NCI-H1694 (cell line): ENCODE measurements around the gene KDM4F.

Experiments
- DNase-seq: peaks from one replicate; lab custom pipeline; 2025; lab: John Stamatoyannopoulos, UW

The KDM4F gene

GRCh38 chr11:95091663-95092180 is 42.5 kb downstream of the KDM4F start:
- DNase-seq, result no peak

- DNase-seq, result no peak
Measured at GRCh38 chr11:95092549-95093324, 43.5 kb downstream of the KDM4F start.

DNA sequence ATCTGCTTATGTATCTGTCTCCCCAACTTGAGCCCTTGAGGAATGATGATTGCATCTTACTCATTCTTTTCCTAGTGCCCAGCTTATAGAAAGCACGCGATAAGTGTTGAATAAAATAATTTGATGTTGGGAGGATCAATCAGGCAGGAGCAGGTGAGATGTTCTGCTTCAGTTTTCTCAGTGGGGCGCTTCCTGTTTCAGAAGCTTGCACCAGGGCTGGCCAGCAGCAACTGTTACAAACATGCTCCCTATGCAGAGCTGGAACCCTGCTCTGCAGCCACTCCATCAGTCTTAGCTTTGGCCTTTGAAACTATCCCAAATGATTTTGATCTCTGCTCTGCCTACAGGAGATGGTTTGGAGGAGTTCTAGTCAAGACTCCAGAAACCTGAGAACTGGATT is 44.3 kb downstream of the KDM4F start:
- no peak for DNase-seq

- no peak for DNase-seq
Measured at GRCh38 chr11:95095858-95096587, 46.8 kb downstream of the KDM4F start.

DNA sequence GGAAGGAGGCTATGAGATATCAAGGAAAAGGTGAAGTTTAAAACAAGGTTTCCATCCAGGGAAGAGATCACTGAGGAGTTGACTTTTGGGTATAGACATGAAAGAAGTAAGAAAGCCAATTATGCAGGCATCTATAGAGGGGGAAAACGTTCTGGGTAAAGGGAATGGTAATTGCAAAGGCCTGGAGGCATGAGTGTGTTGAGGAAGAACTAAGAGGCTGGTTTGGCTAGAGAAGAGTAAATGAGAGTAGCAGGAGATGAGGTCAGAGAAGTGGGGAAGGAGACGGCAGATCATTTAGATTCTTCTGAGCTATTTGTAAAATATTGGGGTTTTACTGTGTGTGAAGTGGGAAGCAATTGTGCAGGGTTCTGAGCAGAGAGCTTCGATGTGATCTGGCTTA is 48.0 kb downstream of the KDM4F start:
- DNase-seq, result no peak

DNA sequence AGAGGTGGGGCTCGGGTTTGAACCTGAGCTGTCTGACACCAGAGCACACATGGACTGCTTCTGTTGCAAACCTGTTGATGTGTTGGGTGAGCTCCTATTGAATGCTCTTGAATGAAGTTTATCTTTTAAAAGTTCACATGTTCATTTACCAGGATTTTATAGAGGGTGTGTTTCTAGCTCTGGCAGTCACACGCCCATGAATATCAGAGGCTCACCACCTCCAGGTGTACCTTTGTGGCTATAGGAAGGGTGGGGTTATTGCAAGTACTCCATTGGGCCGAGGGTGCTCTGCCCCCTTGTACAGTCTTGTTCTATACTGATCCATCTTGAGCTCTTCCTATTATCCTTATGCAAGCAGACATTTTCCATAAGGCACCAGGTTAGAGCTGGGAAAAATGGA is 49.6 kb downstream of the KDM4F start:
- DNase-seq, result no peak

GRCh38 chr11:95100191-95100648 is 51.0 kb downstream of the KDM4F start:
- DNase-seq, result no peak
